ENCODE measurements around the gene CHRDL1.
A peak's percentile ranks its signal among the peaks of the same experiment; 100 is the strongest.

Gene CHRDL1

DNA sequence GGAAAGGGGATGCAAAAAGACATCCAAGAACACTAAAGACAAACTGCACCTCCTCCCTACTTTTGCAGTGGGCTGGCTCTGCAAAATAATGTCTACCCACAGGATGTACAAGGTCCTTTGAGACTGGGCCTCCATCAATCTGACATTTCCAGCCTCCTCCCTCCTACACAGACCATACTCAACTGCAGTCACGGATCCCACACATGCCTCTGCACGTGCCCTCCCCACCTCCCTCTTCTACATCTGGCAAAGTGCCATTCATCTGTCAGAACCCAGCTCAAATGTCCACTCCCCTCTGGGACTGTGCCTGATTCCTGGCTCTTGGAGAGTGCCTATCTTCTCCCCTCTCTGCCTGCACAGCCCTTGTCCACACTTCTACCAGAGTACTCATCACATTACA lies 50.3 kb downstream of the CHRDL1 start:
- H3K27ac ChIP-seq = no peak overlapping the region
- DNase-seq (ENCODE audit: low read depth, low spot score) = no peak

GRCh38 chrX:110743679-110744340 lies 51.8 kb downstream of the CHRDL1 start:
- H3K27ac ChIP-seq = no peak overlapping the region
- no peak for DNase-seq (ENCODE audit: low read depth, low spot score)

DNA sequence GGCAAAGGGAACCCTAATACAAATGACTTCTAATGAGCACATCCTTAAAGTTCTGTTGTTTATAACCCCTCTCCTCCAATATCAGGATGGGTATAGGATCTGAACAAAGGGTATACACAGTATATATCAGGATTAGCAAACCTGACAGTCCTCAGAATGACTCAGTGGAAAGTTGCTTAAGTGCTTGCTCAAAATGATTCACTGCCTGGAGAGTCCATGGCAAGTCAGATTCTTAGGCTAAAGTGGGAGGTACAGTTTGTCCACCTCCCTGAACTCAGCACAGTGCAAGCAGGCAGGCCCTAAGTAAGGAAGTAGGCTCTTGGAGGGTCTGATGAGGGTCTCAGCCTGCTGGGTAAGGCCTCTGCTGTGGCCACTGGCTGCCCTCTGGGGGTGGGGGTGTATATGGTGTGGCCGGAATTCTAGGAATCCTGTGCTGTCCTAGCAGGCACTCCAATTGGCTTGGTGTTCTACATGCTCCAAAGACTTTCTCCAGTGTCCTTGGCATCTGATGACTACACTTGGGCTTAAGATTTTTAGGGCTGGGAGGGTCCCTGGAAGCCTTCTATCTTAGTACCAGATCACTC lies 54.3 kb downstream of the CHRDL1 start:
- H3K27ac ChIP-seq = no peak overlapping the region
- DNase-seq (ENCODE audit: low read depth, low spot score) = peak; percentile 14

DNA sequence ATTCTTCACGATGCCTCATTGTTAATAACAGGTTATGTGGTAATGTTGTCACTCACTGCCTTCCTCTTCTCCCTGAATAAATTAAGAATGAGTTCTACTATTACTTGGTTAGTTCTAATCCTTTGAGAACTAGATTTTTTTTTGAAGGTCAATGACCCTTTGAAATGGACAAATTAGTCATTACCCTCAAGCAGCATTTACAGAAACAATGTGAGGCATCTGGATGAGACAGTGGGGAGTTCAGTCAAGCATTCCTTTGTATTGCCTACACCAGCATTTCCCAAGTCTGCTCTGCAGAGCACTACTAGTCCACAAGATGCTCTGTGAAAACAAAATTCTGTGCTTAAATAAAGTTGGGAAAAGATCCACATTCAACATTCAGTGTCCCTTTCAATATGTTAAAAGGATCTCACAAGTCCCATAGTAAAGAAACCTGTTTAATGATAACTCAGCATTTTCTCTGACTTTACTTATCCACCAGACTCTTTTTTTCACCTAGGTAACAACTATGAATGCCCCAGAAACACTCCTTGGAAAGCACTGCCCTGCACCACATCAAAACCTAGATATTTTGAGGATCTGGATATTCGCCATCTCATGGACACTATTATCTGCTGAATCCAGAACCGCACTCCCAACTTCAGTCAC lies 60.6 kb downstream of the CHRDL1 start:
- H3K27ac ChIP-seq = no peak overlapping the region
- DNase-seq (ENCODE audit: low read depth, low spot score) = no peak

DNA sequence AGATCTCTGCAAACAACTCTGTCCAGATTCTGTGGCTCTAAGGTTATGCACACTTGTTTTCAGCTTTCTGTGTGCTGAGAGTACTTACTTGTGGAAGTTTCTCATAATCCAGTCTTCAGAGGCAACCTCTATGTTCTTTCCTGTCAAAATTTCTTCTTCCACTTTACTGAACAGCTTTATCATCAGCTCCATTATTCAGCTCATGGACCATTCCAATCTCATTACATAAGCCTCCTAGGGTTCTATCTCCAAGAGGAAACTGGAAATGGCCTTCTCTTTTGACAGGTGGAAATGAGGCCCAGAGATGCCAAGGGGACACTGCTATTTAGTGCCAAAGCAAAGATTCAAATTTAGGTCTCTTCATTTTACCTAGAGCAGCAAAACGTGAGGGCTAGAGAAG lies 61.3 kb downstream of the CHRDL1 start:
- no peak overlapping the region for H3K27ac ChIP-seq
- DNase-seq (ENCODE audit: low read depth, low spot score) = no peak

DNA sequence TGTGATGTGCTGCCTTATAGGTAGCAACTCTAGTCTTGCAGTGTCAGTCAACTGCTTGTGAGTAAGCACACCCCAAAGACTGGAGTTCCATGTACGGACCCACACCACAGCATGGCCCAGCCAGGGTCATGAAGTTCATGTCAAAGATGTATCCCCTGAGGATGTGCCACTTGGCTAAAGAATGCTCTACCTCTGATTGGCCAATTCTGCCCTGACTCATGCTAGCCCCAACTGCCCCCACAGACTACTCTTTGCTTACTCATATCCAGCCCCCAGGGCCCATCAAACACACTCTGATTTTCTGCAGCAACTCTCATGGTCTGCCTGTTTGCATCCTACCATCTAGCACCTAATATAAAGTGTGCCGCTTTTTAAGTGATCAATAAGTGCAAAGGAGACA lies 62.5 kb downstream of the CHRDL1 start:
- H3K27ac ChIP-seq = no peak overlapping the region
- DNase-seq (ENCODE audit: low read depth, low spot score) = no peak

DNA sequence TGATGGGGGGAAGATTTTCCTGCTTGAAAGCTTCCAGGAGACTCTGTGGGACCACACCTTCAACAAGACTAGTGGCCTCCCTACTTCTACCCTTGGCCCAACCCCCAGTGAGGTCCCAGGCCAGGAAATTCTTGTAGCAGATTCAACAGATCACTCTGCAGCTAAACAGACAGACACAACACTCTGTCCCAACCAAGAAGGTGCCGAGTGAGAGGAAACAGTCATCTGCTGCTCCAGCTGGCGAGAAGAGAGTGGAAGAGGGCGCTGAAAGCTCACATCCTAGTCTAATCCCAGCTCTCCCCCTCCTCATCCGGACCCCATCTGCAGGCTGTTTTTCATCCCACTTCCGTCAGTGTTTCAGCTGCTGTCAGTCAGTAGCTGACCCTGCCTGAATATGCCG lies 63.4 kb downstream of the CHRDL1 start:
- no peak for DNase-seq (ENCODE audit: low read depth, low spot score)
- H3K27ac ChIP-seq = no peak overlapping the region

GRCh38 chrX:110723844-110724243 lies 71.8 kb downstream of the CHRDL1 start:
- no peak for DNase-seq (ENCODE audit: low read depth, low spot score)

DNA sequence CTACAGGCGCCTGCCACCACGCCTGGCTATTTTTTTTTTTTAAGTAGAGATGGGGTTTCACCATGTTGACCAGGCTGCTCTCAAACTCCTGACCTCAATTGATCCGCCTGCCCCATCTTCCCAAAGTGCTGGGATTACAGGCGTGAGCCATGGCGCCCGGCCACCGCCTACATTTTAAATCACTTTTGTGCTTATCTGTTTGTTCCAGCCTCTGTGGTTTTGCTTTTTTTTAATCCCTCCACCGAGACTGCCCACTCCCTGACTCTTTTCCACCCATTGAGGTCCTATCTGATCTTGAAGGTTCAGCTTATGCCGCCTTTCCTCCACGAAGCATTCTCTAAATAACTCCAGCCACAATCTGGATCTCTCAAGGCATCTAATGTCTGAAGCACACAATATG lies 73.5 kb downstream of the CHRDL1 start:
- no peak overlapping the region for H3K27ac ChIP-seq
- no peak for DNase-seq (ENCODE audit: low read depth, low spot score)

More at GRCh38 chrX:110723844-110724243, 71.8 kb downstream of the CHRDL1 start:
- H3K27ac ChIP-seq = no peak overlapping the region

DNA sequence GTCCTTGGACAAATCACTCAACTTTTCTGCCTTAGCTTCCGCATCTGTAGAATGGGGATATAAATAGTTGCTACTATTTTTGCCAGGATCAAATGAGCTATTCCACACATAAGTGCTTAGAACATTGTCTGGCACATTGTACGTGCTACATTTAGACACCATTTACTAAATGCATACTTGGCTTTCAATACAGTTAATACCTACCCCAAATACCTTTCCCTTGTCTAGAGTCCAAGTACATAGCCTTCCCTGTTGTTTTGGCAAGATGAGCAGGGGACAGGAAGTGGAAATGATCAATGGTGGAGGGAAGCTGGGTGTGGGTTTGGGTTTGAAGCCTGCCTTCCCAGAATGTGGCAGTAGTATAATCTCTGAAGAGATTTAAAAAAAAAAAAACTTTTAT lies 82.0 kb downstream of the CHRDL1 start:
- DNase-seq (ENCODE audit: low read depth, low spot score) = no peak
- H3K27ac ChIP-seq = no peak overlapping the region

GRCh38 chrX:110706446-110706845 lies 89.2 kb downstream of the CHRDL1 start:
- DNase-seq (ENCODE audit: low read depth, low spot score) = no peak

DNA sequence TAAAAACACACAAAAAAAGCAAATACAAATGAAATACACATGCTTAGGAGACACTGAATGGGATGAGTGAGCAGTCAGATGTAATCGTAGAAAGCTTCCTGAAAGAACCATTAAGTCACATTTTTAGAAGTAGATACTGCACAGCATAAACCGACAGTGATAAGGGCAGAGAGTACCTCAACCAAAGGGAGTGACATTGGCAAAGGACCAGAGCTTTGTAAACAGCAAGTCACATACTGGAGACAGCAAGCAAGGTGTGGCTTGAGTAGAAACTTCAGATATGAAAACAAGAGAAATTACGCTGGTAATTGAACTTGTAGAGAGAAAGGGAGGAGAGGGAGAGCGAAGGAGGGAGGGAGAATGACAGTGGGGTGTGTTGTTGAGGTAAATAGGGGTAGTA lies 92.0 kb downstream of the CHRDL1 start:
- no peak for DNase-seq (ENCODE audit: low read depth, low spot score)

More at GRCh38 chrX:110706446-110706845, 89.2 kb downstream of the CHRDL1 start:
- H3K27ac ChIP-seq = no peak overlapping the region

GRCh38 chrX:110699109-110699508 lies 96.5 kb downstream of the CHRDL1 start:
- no peak overlapping the region for H3K27ac ChIP-seq
- DNase-seq (ENCODE audit: low read depth, low spot score) = no peak

More for the DNA sequence above, 92.0 kb downstream of the CHRDL1 start:
- no peak overlapping the region for H3K27ac ChIP-seq

DNA sequence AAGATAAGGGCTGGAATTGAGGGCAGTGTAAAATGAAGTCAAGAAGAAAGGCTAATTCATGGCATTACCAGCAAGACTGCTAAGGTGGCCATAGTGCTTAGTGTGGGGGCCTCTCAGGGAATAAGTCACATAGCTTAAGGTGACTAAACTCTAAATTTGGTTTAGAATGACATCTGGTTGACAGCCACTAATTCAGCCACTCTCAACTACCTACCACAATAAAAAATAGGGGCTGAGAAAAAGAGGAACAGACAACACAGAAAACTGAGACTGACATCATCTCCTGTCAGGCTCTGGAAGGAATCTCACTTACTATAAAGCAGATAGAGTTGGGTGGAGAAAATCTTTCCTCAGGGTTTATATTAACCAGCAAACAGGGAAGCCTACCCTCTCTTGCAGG lies 96.9 kb downstream of the CHRDL1 start:
- DNase-seq (ENCODE audit: low read depth, low spot score) = no peak
- H3K27ac ChIP-seq = no peak overlapping the region

GRCh38 chrX:110692866-110693265 lies 102.8 kb downstream of the CHRDL1 start:
- DNase-seq (ENCODE audit: low read depth, low spot score) = no peak
- H3K27ac ChIP-seq = no peak overlapping the region

GRCh38 chrX:110691446-110691845 lies 104.2 kb downstream of the CHRDL1 start:
- H3K27ac ChIP-seq = no peak overlapping the region
- no peak for DNase-seq (ENCODE audit: low read depth, low spot score)

DNA sequence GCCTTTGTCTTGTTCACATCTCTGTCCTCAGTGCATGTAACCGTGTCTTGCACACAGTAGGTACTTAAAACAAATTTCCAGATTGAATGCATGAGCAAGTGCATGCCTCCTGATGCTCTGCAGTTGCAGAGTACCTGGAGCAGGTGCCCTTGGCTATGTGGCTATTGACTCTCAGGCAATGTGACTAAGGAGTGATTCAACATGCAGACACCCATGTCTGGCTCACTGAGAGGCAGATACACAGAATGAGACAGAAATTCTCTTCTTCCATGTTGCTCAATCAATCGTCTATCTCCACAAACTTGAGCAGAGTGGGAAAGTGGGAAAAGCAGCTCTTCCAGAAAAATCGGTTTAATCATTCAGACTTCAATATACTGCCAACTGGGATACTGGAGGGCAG lies 111.0 kb downstream of the CHRDL1 start:
- DNase-seq (ENCODE audit: low read depth, low spot score) = no peak
- H3K27ac ChIP-seq = no peak overlapping the region

DNA sequence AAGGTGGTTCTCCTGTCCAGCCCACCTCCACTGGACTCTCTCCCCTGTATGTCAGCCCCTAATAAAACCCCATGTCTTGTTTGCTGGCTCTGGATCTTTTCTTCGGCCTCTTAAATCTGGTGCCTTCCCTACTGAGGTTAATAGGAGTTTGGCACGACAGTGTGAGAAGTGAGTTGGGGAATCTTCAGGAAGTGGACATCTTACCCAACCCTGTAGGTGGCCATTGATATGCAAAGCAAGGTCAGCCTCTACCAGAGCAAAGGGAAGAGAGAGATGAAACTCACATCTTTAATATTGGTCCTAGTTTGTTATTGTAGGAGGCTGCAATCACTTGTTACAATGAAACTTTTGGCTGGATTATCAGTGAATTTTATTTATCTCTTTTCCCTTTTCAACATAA lies 111.7 kb downstream of the CHRDL1 start:
- DNase-seq (ENCODE audit: low read depth, low spot score) = no peak
- no peak overlapping the region for H3K27ac ChIP-seq

DNA sequence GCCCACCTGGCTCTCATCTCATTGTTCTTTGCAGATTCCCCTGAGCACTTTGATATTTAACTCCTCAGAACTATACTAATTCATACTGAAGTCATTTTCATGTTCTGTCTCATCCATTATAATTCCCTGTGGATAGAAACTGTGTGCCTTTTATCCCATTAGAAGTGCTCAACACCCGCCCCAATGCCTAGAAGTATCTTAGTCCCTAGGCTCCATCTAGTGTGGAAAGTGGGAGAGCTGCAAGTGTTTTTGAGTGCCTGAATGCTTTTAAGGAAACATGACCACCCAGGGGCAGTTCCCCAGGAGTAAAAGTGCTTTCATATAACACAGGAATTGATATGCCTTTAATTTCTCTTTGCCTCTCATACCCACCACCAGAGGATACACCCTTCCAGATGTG lies 117.0 kb downstream of the CHRDL1 start:
- DNase-seq (ENCODE audit: low read depth, low spot score) = no peak
- no peak overlapping the region for H3K27ac ChIP-seq

DNA sequence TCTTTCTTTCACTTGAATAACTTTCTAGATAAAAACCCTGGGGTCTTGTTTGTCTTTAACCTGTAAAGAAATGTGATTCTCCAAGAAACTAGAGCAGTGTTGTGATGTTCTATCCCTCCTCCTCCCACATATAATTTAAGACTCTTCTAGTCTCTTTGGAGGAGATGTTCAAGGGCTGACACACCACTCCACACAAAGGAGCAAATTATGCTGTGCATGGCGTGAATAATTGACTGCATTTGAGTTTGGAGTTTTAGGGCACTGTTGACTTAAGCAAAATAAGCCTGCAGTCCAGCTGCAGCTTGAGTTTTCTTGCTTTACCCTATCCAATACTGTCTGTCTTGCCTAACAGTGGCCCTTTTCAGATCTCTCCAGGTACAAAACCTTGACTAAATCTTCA lies 119.7 kb downstream of the CHRDL1 start:
- no peak for DNase-seq (ENCODE audit: low read depth, low spot score)
- no peak overlapping the region for H3K27ac ChIP-seq

GRCh38 chrX:110671068-110671803 lies 124.4 kb downstream of the CHRDL1 start:
- DNase-seq (ENCODE audit: low read depth, low spot score) = no peak
- H3K27ac ChIP-seq = no peak overlapping the region

Data from epithelial cell of prostate (primary cell).